Suprapubic skin (tissue), 4 donors: ENCODE measurements around the gene DAB2IP. TPM values are rescaled to one million over a fixed set of nuclear protein-coding genes. Genes with fewer than 3 reads are reported as not detected.

Experiments
- DNase-seq, 2 donors: peaks; one replicate each; pipeline ENCODE4 v3.0.0-alpha.2; 2019; ENCODE audit warnings: low spot score in 2 of 2
- H3K27ac ChIP-seq: fragments of 200-600 bp; sonication (generic); one replicate; pipeline ENCODE4 v1.5.1; 2019
- H3K27me3 ChIP-seq: fragments of 200-600 bp; sonication (generic); one replicate; pipeline ENCODE4 v1.5.1; 2019
- H3K36me3 ChIP-seq: fragments of 200-600 bp; sonication (generic); one replicate; pipeline ENCODE4 v1.5.1; 2019
- H3K4me1 ChIP-seq: fragments of 200-600 bp; sonication (generic); one replicate; pipeline ENCODE4 v1.5.1; 2019
- H3K4me3 ChIP-seq: fragments of 200-600 bp; sonication (generic); one replicate; pipeline ENCODE4 v1.5.1; 2019; ENCODE audit warnings: mild to moderate bottlenecking
- H3K9me3 ChIP-seq: fragments of 200-600 bp; sonication (generic); one replicate; pipeline ENCODE4 v1.5.1; 2019
- EP300 ChIP-seq: sonication (generic); formaldehyde crosslinking; IDR thresholded peaks from one replicate; pipeline ENCODE4 v1.6.1; 2017; ENCODE audit warnings: antibody characterized with exemption
- POLR2A ChIP-seq, 2 donors: fragments of 450-650 bp; IDR thresholded peaks; one replicate each; pipeline ENCODE4 v1.6.1; 2017; ENCODE audit warnings: antibody characterized with exemption in 2 of 2, mild to moderate bottlenecking in 2 of 2, moderate library complexity in 2 of 2
- POLR2AphosphoS5 ChIP-seq, 3 donors: sonication (generic); formaldehyde crosslinking; IDR thresholded peaks; one replicate each; pipeline ENCODE4 v1.6.1; 2017; ENCODE audit warnings: antibody characterized with exemption in 3 of 3
- WGBS: methylation state at CpG from one replicate; pipeline ENCODE4 v1.1.5; 2018; 5-methylcytosine and 5-hydroxymethylcytosine counted together
- total RNA-seq, 4 donors: library from RNA; depleted of rRNA; stranded (reverse); fragments of >200 nt; gene quantifications; one replicate each; pipeline ENCODE4 v1.1.0, GENCODE V29; 2016
- TF ChIP-seq, protein P1 (sequence below), 2 donors: fragments of 200-600 bp in 1 of 2; fragments of 450-650 bp in 1 of 2; sonication (generic) in 1 of 2; IDR thresholded peaks; one replicate each; pipeline ENCODE4 v1.5.1; 2016 to 2019; ENCODE audit warnings: antibody characterized with exemption in 2 of 2, mild to moderate bottlenecking in 1 of 2, moderate library complexity in 1 of 2

Gene DAB2IP
- total RNA-seq, 4 donors from 2014 or later = 47.6 to 55.6 (median 50.3) TPM

DNA sequence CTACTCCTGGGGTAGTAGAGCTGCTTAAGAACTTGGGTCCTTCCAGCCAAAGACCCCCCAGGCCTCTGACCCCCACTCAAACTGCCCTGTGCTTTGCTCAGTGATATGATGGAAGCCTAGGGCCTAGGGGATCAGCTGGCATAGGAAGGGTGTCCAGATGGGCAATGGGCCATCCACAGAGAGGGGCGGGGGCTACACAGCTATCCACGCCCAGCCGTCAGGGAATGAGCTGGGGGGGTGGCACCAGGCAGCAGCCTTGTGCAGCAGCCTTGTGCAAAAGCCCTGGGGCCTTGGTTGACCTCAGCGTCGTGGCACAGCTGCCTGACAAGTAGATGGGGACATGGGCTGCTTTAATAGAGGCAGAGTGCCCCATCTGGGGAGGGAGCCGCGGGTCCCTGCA is 43.2 kb downstream of the DAB2IP start:
- Histone ChIP-seq H3K9me3 (no peaks in the 10 kb centered on the region), H3K4me1 (peaks cover 19% of the 10 kb centered on the region), H3K27ac (no peak overlapping the region), H3K27me3 (peaks cover 6% of the 10 kb centered on the region), H3K4me3 (no peak overlapping the region), H3K36me3 (no peaks in the 10 kb centered on the region)
- WGBS = 80% methylated on average over 1 of the region's 7 CpGs
- no peak for DNase-seq
- TF ChIP-seq POLR2A (IDR thresholded peaks at IDR 0.05) = no peak
- TF ChIP-seq, protein P1, sequence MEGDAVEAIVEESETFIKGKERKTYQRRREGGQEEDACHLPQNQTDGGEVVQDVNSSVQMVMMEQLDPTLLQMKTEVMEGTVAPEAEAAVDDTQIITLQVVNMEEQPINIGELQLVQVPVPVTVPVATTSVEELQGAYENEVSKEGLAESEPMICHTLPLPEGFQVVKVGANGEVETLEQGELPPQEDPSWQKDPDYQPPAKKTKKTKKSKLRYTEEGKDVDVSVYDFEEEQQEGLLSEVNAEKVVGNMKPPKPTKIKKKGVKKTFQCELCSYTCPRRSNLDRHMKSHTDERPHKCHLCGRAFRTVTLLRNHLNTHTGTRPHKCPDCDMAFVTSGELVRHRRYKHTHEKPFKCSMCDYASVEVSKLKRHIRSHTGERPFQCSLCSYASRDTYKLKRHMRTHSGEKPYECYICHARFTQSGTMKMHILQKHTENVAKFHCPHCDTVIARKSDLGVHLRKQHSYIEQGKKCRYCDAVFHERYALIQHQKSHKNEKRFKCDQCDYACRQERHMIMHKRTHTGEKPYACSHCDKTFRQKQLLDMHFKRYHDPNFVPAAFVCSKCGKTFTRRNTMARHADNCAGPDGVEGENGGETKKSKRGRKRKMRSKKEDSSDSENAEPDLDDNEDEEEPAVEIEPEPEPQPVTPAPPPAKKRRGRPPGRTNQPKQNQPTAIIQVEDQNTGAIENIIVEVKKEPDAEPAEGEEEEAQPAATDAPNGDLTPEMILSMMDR (IDR thresholded peaks at IDR 0.05) = no peak
- TF ChIP-seq POLR2AphosphoS5 (IDR thresholded peaks at IDR 0.05) = no peak
- TF ChIP-seq EP300 = no peak

DNA sequence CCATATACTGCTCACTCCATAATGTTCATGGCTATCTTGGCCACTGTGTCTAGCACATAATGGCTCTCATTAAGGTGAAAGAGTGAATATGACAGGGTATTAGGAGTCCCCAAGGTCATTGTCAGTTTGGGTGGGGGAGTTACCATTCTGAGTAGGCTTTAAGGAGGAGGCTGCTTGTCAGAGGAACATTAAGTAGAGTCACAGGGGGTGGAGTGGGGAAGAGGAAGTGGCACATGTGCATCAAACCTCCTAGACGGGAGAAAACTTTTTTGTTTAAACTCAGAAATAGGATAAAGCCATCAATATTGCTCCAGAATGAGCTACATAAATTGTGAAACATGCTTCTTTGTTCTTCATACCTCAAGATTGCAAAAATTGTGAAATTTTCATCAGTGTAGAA is 45.5 kb downstream of the DAB2IP start:
- WGBS = 53% methylated on average over 1 of the region's 1 CpG
- Histone ChIP-seq H3K4me1 (peaks cover 37% of the 10 kb centered on the region), H3K36me3 (no peaks in the 10 kb centered on the region)

DNA sequence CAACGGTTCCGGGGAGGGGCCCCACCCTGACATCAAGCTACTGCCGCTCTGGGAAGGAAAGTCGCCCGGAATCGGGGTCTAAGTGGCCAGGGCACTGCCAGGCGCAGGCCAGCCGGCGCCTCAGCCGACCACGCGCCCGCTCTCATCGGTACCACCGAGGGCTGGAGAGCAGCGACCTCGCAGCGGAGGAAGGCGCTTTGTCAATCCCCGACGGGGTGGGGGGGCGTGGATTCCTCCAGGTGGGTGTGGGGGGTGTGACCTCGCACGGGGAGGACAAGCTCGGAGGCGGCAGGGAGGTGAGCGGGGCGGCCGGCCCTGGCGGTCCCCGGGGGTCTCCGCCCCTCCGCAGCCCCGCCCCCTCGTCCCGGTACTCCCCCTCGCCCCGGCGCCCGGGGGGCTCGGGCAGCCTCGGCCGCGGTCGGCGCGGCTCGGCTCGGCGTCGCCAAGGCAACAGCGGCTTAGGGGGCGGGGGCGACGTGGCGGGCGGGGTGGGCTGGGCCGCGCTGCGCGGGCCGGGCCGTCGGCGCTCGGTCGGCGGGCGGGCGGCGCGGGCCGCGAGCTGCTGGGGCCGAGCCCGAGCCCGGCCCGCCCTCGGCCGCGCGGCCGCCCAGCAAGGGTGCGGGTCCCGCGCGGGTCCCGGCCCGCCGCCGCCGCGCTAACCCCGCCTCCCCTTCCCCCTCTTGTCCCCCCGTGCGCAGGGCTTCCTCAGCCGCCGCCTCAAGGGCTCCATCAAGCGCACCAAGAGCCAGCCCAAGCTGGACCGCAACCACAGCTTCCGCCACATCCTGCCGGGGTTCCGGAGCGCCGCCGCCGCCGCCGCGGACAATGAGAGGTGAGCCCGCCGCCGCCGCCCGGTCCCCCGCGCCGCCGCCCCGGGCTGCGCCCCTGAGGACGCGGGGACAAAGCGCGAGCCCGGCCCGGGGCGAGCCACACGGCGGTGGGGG is 47.5 kb downstream of the DAB2IP start:
- H3K27ac ChIP-seq = peak overlapping the region; percentile 80
- no peaks in the 10 kb centered on the region for H3K36me3 ChIP-seq
- H3K9me3 ChIP-seq = no peaks in the 10 kb centered on the region
- H3K4me3 ChIP-seq = peak overlapping the region; percentile 77
- peak in 1 of 2 donors; percentile 75 for DNase-seq
- WGBS = under 1% methylated on average over 27 of the region's 130 CpGs
- TF ChIP-seq POLR2AphosphoS5 (IDR thresholded peaks at IDR 0.05) = no peak
- TF ChIP-seq, protein P1 (IDR thresholded peaks at IDR 0.05) = no peak
- TF ChIP-seq POLR2A (IDR thresholded peaks at IDR 0.05) = no peak
- TF ChIP-seq EP300 = no peak
- peaks cover 6% of the 10 kb centered on the region for H3K27me3 ChIP-seq
- H3K4me1 ChIP-seq = peaks cover 52% of the 10 kb centered on the region

More for the DNA sequence above, 45.5 kb downstream of the DAB2IP start:
- Histone ChIP-seq H3K9me3 (no peaks in the 10 kb centered on the region), H3K27me3 (peaks cover 6% of the 10 kb centered on the region), H3K4me3 (no peak overlapping the region), H3K27ac (no peak overlapping the region)
- TF ChIP-seq, protein P1 (IDR thresholded peaks at IDR 0.05) = no peak
- no peak for TF ChIP-seq POLR2A (IDR thresholded peaks at IDR 0.05)
- no peak for TF ChIP-seq POLR2AphosphoS5 (IDR thresholded peaks at IDR 0.05)
- no peak for TF ChIP-seq EP300
- no peak for DNase-seq

DNA sequence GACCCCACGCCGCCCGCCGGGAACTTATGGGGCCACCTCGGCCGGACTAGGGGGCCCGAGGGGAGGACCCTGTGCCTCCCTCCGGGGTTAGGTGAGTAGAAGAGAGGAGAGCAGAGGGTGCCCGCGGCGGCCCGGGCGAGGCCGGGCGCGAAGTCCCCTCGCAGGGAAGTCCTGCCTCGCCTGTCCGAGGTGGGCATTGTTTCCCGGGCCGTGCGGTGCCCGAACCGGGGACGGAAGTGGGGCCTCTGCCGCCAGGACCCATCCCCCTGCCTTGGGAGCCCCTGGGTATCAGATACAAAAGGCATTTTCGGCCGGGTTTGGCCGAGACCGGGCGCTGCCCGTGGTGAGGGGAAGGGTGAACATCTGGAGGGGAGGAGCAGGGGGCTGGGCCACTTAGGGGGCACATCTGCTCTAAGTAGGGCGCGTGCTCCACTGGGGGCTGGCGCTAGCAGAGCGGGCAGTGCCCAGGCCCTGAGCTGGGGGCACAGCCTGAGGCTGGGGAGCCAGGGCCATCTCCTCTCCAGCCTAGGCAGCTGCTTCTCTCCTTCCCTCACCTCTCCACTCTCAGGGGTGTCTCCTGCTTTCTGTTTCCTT is 48.2 kb downstream of the DAB2IP start:
- DNase-seq = no peak

More for the DNA sequence above, 48.2 kb downstream of the DAB2IP start:
- H3K4me3 ChIP-seq = peak overlapping the region; percentile 77
- WGBS = 0% methylated on average over 3 of the region's 36 CpGs
- H3K4me1 ChIP-seq = peaks cover 60% of the 10 kb centered on the region
- H3K9me3 ChIP-seq = no peaks in the 10 kb centered on the region
- no peak for TF ChIP-seq EP300
- no peak for TF ChIP-seq POLR2A (IDR thresholded peaks at IDR 0.05)
- no peak for TF ChIP-seq POLR2AphosphoS5 (IDR thresholded peaks at IDR 0.05)
- TF ChIP-seq, protein P1 (IDR thresholded peaks at IDR 0.05) = no peak
- no peaks in the 10 kb centered on the region for H3K36me3 ChIP-seq
- peak overlapping the region; percentile 80 for H3K27ac ChIP-seq
- peaks cover 6% of the 10 kb centered on the region for H3K27me3 ChIP-seq
